Measurements from ENCODE around the gene FKBP1A.

- TF ChIP-seq CTCF (IDR thresholded peaks at IDR 0.05): no peak
- TF ChIP-seq POLR2A (IDR thresholded peaks at IDR 0.05): no peak
- TF ChIP-seq POLR2AphosphoS5 (IDR thresholded peaks at IDR 0.05; ENCODE audit: insufficient read depth in 1 of 2, low read depth in 1 of 2): no peak
These were observed 68.2 kb downstream of the FKBP1A start for GRCh38 chr20:1324598-1325172.
